ENCODE measurements around the gene SRRM5. TPM values are rescaled to one million over a fixed set of nuclear protein-coding genes. Genes with fewer than 3 reads are reported as not detected.

SRRM5 gene
- polyA plus RNA-seq, 1 of the 3 experiments (the other 2 are of a cell fraction): 0.15 TPM

DNA sequence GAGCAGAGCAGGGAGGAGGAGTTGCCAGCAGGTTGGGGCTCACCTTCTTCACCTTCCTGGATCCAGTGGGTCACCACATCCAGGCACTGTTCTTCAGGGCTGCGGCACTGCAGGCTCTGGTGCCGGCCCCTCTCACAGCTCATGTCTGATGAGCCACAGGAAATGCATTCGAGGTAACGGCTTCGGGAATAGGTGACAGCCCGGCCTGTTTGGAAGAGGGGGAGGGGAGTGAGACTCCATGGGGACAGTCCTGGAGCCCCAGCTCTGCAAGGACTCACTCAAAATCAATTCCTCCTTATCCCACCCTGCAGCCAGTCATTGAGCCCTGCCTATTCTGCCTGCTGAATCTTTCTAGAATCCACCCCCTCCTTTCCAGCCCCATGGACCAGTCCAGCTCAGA is 44.5 kb downstream of the SRRM5 start:
- 100% methylated on average over 5 of the region's 6 CpGs for WGBS (ENCODE audit: low lambda C conversion rate)
- H4K20me1 ChIP-seq (ENCODE audit: insufficient read depth): no peaks in the 10 kb centered on the region
- H3K4me1 ChIP-seq (ENCODE audit: control insufficient read depth in 1 of 2, insufficient read depth in 2 of 2, low read depth in 1 of 2, low read length in 1 of 2): no peaks in the 10 kb centered on the region
- ChIA-PET POLR2A (no interaction called here), CTCF (interaction anchor here (1.0 to 1.2 kb wide), 2 partner anchors 12 to 62 kb away, joined by 3 to 4 read pairs; no protein-coding TSS in a partner anchor)
- no peaks in the 10 kb centered on the region for H3K27me3 ChIP-seq (ENCODE audit: insufficient read depth)
- H2AFZ ChIP-seq (ENCODE audit: low read depth): no peak overlapping the region
- H3K36me3 ChIP-seq (replicated peaks in 1 of 2; ENCODE audit: control insufficient read depth in 1 of 2, insufficient read depth in 2 of 2, low read length in 1 of 2): peaks cover 3 to 60% of the 10 kb centered on the region in 2 experiments
- peaks cover 25% of the 10 kb centered on the region; the same call in 1 of the 2 replicates for H3K79me2 ChIP-seq (ENCODE audit: insufficient read depth)
- H3K9ac ChIP-seq: no peak overlapping the region
- TF ChIP-seq CHD2 (IDR thresholded peaks at IDR 0.05; ENCODE audit: low read length, partially characterized antibody) (no peak), RXRA (IDR thresholded peaks at IDR 0.05; ENCODE audit: borderline replicate concordance, low read depth) (no peak), NFIC (IDR thresholded peaks at IDR 0.05; ENCODE audit: borderline replicate concordance) (no peak), YY1 (IDR thresholded peaks at IDR 0.05; ENCODE audit: low read depth) (no peak), FOSL2 (IDR thresholded peaks at IDR 0.05; ENCODE audit: borderline replicate concordance, low read depth) (no peak), GATA2 (CRISPR knock-in tag; IDR thresholded peaks at IDR 0.05) (no peak), ELF1 (IDR thresholded peaks at IDR 0.05) (no peak), USF2 (IDR thresholded peaks at IDR 0.05; ENCODE audit: borderline replicate concordance, low read depth, low read length) (no peak), FOXJ3 (CRISPR knock-in tag; IDR thresholded peaks at IDR 0.05) (no peak)
- TF ChIP-seq, protein P1, sequence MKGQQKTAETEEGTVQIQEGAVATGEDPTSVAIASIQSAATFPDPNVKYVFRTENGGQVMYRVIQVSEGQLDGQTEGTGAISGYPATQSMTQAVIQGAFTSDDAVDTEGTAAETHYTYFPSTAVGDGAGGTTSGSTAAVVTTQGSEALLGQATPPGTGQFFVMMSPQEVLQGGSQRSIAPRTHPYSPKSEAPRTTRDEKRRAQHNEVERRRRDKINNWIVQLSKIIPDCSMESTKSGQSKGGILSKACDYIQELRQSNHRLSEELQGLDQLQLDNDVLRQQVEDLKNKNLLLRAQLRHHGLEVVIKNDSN (IDR thresholded peaks at IDR 0.05; ENCODE audit: borderline replicate concordance, low read depth): no peak
- TF ChIP-seq, protein P2, sequence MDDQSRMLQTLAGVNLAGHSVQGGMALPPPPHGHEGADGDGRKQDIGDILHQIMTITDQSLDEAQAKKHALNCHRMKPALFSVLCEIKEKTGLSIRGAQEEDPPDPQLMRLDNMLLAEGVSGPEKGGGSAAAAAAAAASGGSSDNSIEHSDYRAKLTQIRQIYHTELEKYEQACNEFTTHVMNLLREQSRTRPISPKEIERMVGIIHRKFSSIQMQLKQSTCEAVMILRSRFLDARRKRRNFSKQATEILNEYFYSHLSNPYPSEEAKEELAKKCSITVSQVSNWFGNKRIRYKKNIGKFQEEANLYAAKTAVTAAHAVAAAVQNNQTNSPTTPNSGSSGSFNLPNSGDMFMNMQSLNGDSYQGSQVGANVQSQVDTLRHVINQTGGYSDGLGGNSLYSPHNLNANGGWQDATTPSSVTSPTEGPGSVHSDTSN (IDR thresholded peaks at IDR 0.05): no peak
- H3K9me2 ChIP-seq: no peaks in the 10 kb centered on the region
- H3K9me3 ChIP-seq: no peaks in the 10 kb centered on the region
- H3K27ac ChIP-seq (ENCODE audit: low read depth in 2 of 2, low read length in 1 of 2): no peak overlapping the region
- DNase-seq: no peak
- peaks cover 3% of the 10 kb centered on the region for H3F3A ChIP-seq (replicated peaks; ENCODE audit: insufficient read depth)
- no peak overlapping the region for H3K4me2 ChIP-seq
- H3K4me3 ChIP-seq (ENCODE audit: low read depth in 2 of 2, low read length in 1 of 2): no peak overlapping the region

DNA sequence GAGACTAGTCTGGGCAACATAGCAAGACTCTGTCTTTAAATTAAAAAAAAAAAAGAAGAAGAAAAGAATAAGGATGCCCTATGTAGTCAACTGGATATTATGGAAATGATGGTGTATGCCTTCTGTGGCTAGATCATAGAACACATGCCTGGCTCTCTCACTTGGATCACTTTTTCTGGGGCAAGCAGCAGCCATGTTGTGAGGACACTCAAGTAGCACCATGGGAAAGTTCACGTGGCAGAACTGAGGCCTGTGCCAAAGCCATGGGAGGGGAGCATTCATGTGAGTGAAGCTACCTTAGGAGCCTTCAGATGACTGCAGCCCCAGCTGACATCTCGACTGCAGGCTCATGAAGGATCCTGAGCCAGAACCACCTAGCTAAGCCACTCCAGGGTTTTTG is 46.1 kb downstream of the SRRM5 start:
- Histone ChIP-seq H3K27ac (ENCODE audit: low read depth in 2 of 2, low read length in 1 of 2) (no peak overlapping the region), H3K27me3 (ENCODE audit: insufficient read depth) (no peaks in the 10 kb centered on the region), H3F3A (replicated peaks; ENCODE audit: insufficient read depth) (peaks cover 6% of the 10 kb centered on the region), H3K9me3 (no peaks in the 10 kb centered on the region), H3K9me2 (no peaks in the 10 kb centered on the region), H4K20me1 (ENCODE audit: insufficient read depth) (0 out of 2 replicates have a peak, but pooled peaks cover 2% of the 10 kb centered on the region), H3K36me3 (replicated peaks in 1 of 2; ENCODE audit: control insufficient read depth in 1 of 2, insufficient read depth in 2 of 2, low read length in 1 of 2) (peaks cover 3 to 63% of the 10 kb centered on the region in 2 experiments), H3K4me2 (no peak overlapping the region), H2AFZ (ENCODE audit: low read depth) (no peak overlapping the region), H3K4me1 (ENCODE audit: control insufficient read depth in 1 of 2, insufficient read depth in 2 of 2, low read depth in 1 of 2, low read length in 1 of 2) (no peaks in the 10 kb centered on the region), H3K4me3 (ENCODE audit: low read depth in 2 of 2, low read length in 1 of 2) (no peak overlapping the region), H3K79me2 (ENCODE audit: insufficient read depth) (peaks cover 25% of the 10 kb centered on the region; the same call in 1 of the 2 replicates), H3K9ac (no peak overlapping the region)
- WGBS (ENCODE audit: low lambda C conversion rate): 82% methylated on average over 2 of the region's 2 CpGs
- DNase-seq: no peak
- ChIA-PET CTCF (no interaction called here), POLR2A (no interaction called here)
- TF ChIP-seq FOXJ3 (CRISPR knock-in tag; IDR thresholded peaks at IDR 0.05) (no peak), RCOR1 (IDR thresholded peaks at IDR 0.05; ENCODE audit: low read length) (no peak), JUND (IDR thresholded peaks at IDR 0.05) (no peak), ELF1 (IDR thresholded peaks at IDR 0.05) (no peak), FOSL2 (IDR thresholded peaks at IDR 0.05; ENCODE audit: borderline replicate concordance, low read depth) (no peak), EP300 (IDR thresholded peaks at IDR 0.05; ENCODE audit: borderline replicate concordance in 1 of 2, low read depth in 1 of 2, low read length in 1 of 2) (no peak), TCF12 (IDR thresholded peaks at IDR 0.05) (no peak), GABPA (IDR thresholded peaks at IDR 0.05; ENCODE audit: low read depth) (no peak), NFIC (IDR thresholded peaks at IDR 0.05; ENCODE audit: borderline replicate concordance) (no peak), GATA2 (CRISPR knock-in tag; IDR thresholded peaks at IDR 0.05) (no peak)
